H1 (cell line): ENCODE measurements around the gene SLC9A2. TPM values are rescaled to one million over a fixed set of nuclear protein-coding genes. Genes with fewer than 3 reads are reported as not detected.

Experiments
- ASH2L ChIP-seq: fragments of 200-600, 300-600 bp; sonication (generic); IDR thresholded peaks from one replicate; pipeline ENCODE4 v1.7.1; 2017; ENCODE audit warnings: low read length
- ATF3 ChIP-seq: IDR thresholded peaks from 2 replicates; pipeline ENCODE4 v1.6.1; 2011; ENCODE audit warnings: low read depth, mild to moderate bottlenecking, low read length; ENCODE audit not compliant: insufficient read depth
- BACH1 ChIP-seq: IDR thresholded peaks from 2 replicates; pipeline ENCODE4 v1.6.1; 2012; ENCODE audit warnings: low read length, improper control_type of control experiment
- BCL11A ChIP-seq, 2 experiments: IDR thresholded peaks; one replicate each; pipeline ENCODE4 v1.6.1; 2011; ENCODE audit warnings: low read depth in 2 of 2, low read length in 2 of 2, mild to moderate bottlenecking in 2 of 2
- KDM4A ChIP-seq: IDR thresholded peaks from one replicate; pipeline ENCODE4 v1.7.1; 2012; ENCODE audit warnings: low read depth, mild to moderate bottlenecking, moderate library complexity, low read length, inconsistent platforms; ENCODE audit not compliant: severe bottlenecking
- RBBP5 ChIP-seq: IDR thresholded peaks from 2 replicates; pipeline ENCODE4 v1.7.1; 2012; ENCODE audit warnings: low read depth, mild to moderate bottlenecking, inconsistent platforms, low read length, moderate library complexity, borderline replicate concordance
- SIN3A ChIP-seq, 2 experiments: IDR thresholded peaks in 1 of 2; conservative IDR thresholded peaks in 1 of 2; 2 replicates each; pipeline ENCODE4 v1.6.1; 2011 to 2012; ENCODE audit warnings: low read length in 2 of 2, improper control_type of control experiment in 1 of 2, low read depth in 1 of 2, mild to moderate bottlenecking in 1 of 2
- USF2 ChIP-seq: IDR thresholded peaks from 2 replicates; pipeline ENCODE4 v1.6.1; 2011; ENCODE audit warnings: low read length, improper control_type of control experiment
- polyA plus RNA-seq, 7 experiments: library from polyadenylated mRNA; depleted of rRNA in 3 of 7; stranded (reverse) in 5 of 7; unstranded in 2 of 7; fragments of >200 nt in 5 of 7; fragments of 200-250 nt in 2 of 7; gene quantifications; 1 replicate in 5 of 7; 2 replicates in 1 of 7; 4 replicates in 1 of 7; pipeline versions ENCODE4 v1.2.1 to v1.2.3, GENCODE V29; 2011 to 2013; ENCODE audit warnings: missing spikeins in 2 of 7, mixed read lengths in 2 of 7
- total RNA-seq: library from RNA; stranded (reverse); fragmentation: NEBNext Ultra II Directional; extraction: Animal tissue kit (Norgen Biotek cat#: 25700); gene quantifications from 2 replicates; pipeline ENCODE4 v1.2.1, GENCODE V29; 2021

SLC9A2 gene
- total and polyA plus RNA-seq, 2 of the 8 experiments (the other 6 are each of a cell fraction or from before 2014, with no cell fraction given), result 0.06 to 0.13 TPM

GRCh38 chr2:102736410-102737409 is 117.4 kb downstream of the SLC9A2 start (continued):
- TF ChIP-seq SIN3A (conservative IDR thresholded peaks at IDR 0.05 in 1 of 2, IDR thresholded peaks at IDR 0.05 in 1 of 2; ENCODE audit: low read depth in 1 of 2, low read length in 2 of 2), result peak in 1 of 2 experiments; percentile 60; a peak in 2 of 4 replicates
- no peak for TF ChIP-seq ATF3
- TF ChIP-seq USF2, result no peak
- TF ChIP-seq ASH2L, result peak; percentile 76
- TF ChIP-seq KDM4A, result peak; percentile 97
- TF ChIP-seq RBBP5, result peak; percentile 96
- no peak for TF ChIP-seq BCL11A (IDR thresholded peaks at IDR 0.05; ENCODE audit: low read depth in 2 of 2, low read length in 2 of 2)
- 0 out of 2 replicates have a peak, but pooled peaks have one; percentile 4 for TF ChIP-seq BACH1
